GM23338 (cell line): ENCODE data around the gene MFF. TPM values are rescaled to one million over a fixed set of nuclear protein-coding genes. Genes with fewer than 3 reads are reported as not detected.

ENCODE experiments used
- ATAC-seq: fragments of 200-7000 bp; cut with Tn5 transposase; 3 replicates; pipeline ENCODE4 v1.9.1; 2020
- DNase-seq: peaks from one replicate; pipeline ENCODE4 v3.0.0-alpha.2; 2015; ENCODE audit warnings: low spot score
- H2AFZ ChIP-seq: fragments of 200-600 bp; sonication (generic); 2 replicates; pipeline ENCODE4 v1.8.0; 2016; ENCODE audit warnings: antibody characterized with exemption, mild to moderate bottlenecking, moderate library complexity
- H3F3A ChIP-seq: fragments of 200-600 bp; sonication (generic); replicated peaks from 2 replicates; pipeline ENCODE4 v1.8.0; 2017; ENCODE audit warnings: antibody characterized with exemption, mixed run types, low read depth
- H3K27ac ChIP-seq: fragments of 200-600 bp; sonication (generic); 2 replicates; pipeline ENCODE4 v1.6.1; 2016; ENCODE audit warnings: low read depth
- H3K27me3 ChIP-seq: fragments of 200-600 bp; sonication (generic); 2 replicates; pipeline ENCODE4 v1.8.0; 2016; ENCODE audit warnings: mild to moderate bottlenecking, mixed run types, moderate library complexity; ENCODE audit not compliant: insufficient read depth
- H3K36me3 ChIP-seq: fragments of 200-600 bp; sonication (generic); 2 replicates; pipeline ENCODE4 v1.8.0; 2016; ENCODE audit warnings: mild to moderate bottlenecking; ENCODE audit not compliant: insufficient read depth
- H3K4me1 ChIP-seq: fragments of 200-600 bp; sonication (generic); 2 replicates; pipeline ENCODE4 v1.8.0; 2016; ENCODE audit warnings: mild to moderate bottlenecking, moderate library complexity; ENCODE audit not compliant: insufficient read depth
- H3K4me2 ChIP-seq: fragments of 200-600 bp; sonication (generic); 2 replicates; pipeline ENCODE4 v1.7.1; 2017; ENCODE audit warnings: mixed run types
- H3K4me3 ChIP-seq: fragments of 200-600 bp; sonication (generic); 2 replicates; pipeline ENCODE4 v1.6.1; 2016; ENCODE audit warnings: mixed run types
- H3K79me2 ChIP-seq: fragments of 200-600 bp; sonication (generic); replicated peaks from 2 replicates; pipeline ENCODE4 v1.8.0; 2017; ENCODE audit warnings: mild to moderate bottlenecking; ENCODE audit not compliant: insufficient read depth
- H3K9me2 ChIP-seq: fragments of 200-600 bp; sonication (generic); 2 replicates; pipeline ENCODE4 v1.8.0; 2017; ENCODE audit not compliant: insufficient read depth
- H4K20me1 ChIP-seq: fragments of 200-600 bp; sonication (generic); replicated peaks from 2 replicates; pipeline ENCODE4 v1.8.0; 2017; ENCODE audit warnings: mild to moderate bottlenecking; ENCODE audit not compliant: insufficient read depth
- H3K27ac Mint-ChIP-seq: 2 replicates; pipeline ENCODE4 v1.8.0; 2020; ENCODE audit warnings: inconsistent platforms, mild to moderate bottlenecking, moderate library complexity, mixed read lengths
- H3K27me3 Mint-ChIP-seq: 3 replicates; pipeline ENCODE4 v1.8.0; 2022; ENCODE audit warnings: low read depth, mild to moderate bottlenecking, moderate library complexity, mixed read lengths, inconsistent platforms; ENCODE audit not compliant: insufficient read depth, poor library complexity
- H3K36me3 Mint-ChIP-seq: 3 replicates; pipeline ENCODE4 v1.8.0; 2021; ENCODE audit warnings: low read depth, mild to moderate bottlenecking, inconsistent platforms, moderate library complexity, mixed read lengths
- H3K4me1 Mint-ChIP-seq: 3 replicates; pipeline ENCODE4 v1.8.0; 2020; ENCODE audit warnings: mild to moderate bottlenecking, inconsistent platforms, mixed read lengths
- H3K4me3 Mint-ChIP-seq: 3 replicates; pipeline ENCODE4 v1.8.0; 2021; ENCODE audit warnings: moderate library complexity, mild to moderate bottlenecking, inconsistent platforms, mixed read lengths
- H3K9me3 Mint-ChIP-seq: 3 replicates; pipeline ENCODE4 v1.8.0; 2020; ENCODE audit warnings: moderate library complexity, mild to moderate bottlenecking, inconsistent platforms, mixed read lengths
- CREB1 ChIP-seq: fragments of 250-450 bp; sonication (Bioruptor Pico); IDR thresholded peaks from 2 replicates; pipeline ENCODE4 v1.5.0; 2020; ENCODE audit warnings: low read depth, mild to moderate bottlenecking, moderate library complexity
- CTCF ChIP-seq, 2 experiments: fragments of 200-600 bp in 1 of 2; sonication (generic) in 1 of 2; conservative IDR thresholded peaks; 2 replicates each; pipeline versions ENCODE4 v1.5.1 to v1.6.1; 2016 to 2017; ENCODE audit warnings: antibody characterized with exemption in 2 of 2, low read depth in 2 of 2, mild to moderate bottlenecking in 2 of 2, moderate library complexity in 1 of 2
- ETS1 ChIP-seq: IDR thresholded peaks from 2 replicates; pipeline ENCODE4 v1.6.1; 2016; ENCODE audit warnings: antibody characterized with exemption
- EZH2 ChIP-seq: fragments of 200-600 bp; sonication (generic); IDR thresholded peaks from one replicate; pipeline ENCODE4 v1.8.0; 2017; ENCODE audit warnings: antibody characterized with exemption, mild to moderate bottlenecking, low read depth; ENCODE audit not compliant: unreplicated experiment
- EZH2phosphoT487 ChIP-seq: fragments of 200-600 bp; sonication (generic); IDR thresholded peaks from one replicate; pipeline ENCODE4 v1.8.1; 2018; ENCODE audit warnings: antibody characterized with exemption; ENCODE audit not compliant: unreplicated experiment
- JUNB ChIP-seq: IDR thresholded peaks from one replicate; pipeline ENCODE4 v1.6.1; 2016; ENCODE audit warnings: antibody characterized with exemption; ENCODE audit not compliant: unreplicated experiment
- NANOG ChIP-seq: IDR thresholded peaks from 2 replicates; pipeline ENCODE4 v1.6.1; 2016; ENCODE audit warnings: antibody characterized with exemption, borderline replicate concordance
- POLR2AphosphoS5 ChIP-seq: IDR thresholded peaks from 2 replicates; pipeline ENCODE4 v1.6.1; 2016; ENCODE audit warnings: antibody characterized with exemption, low read depth
- REST ChIP-seq: IDR thresholded peaks from one replicate; pipeline ENCODE4 v1.6.1; 2018; ENCODE audit warnings: antibody characterized with exemption; ENCODE audit not compliant: unreplicated experiment
- STAT1 ChIP-seq: IDR thresholded peaks from one replicate; pipeline ENCODE4 v1.6.1; 2016; ENCODE audit warnings: antibody characterized with exemption; ENCODE audit not compliant: unreplicated experiment
- ZNF114 ChIP-seq: fragments of 250-450 bp; sonication (Bioruptor Pico); IDR thresholded peaks from 2 replicates; pipeline ENCODE4 v1.5.0; 2020; ENCODE audit warnings: mild to moderate bottlenecking, moderate library complexity
- ZNF331 ChIP-seq: fragments of 250-450 bp; sonication (Bioruptor Pico); IDR thresholded peaks from 2 replicates; pipeline ENCODE4 v1.5.0; 2020; ENCODE audit warnings: low read depth, mild to moderate bottlenecking, moderate library complexity
- ZNF462 ChIP-seq: fragments of 250-450 bp; sonication (Bioruptor Pico); IDR thresholded peaks from 2 replicates; pipeline ENCODE4 v1.5.0; 2020; ENCODE audit warnings: mild to moderate bottlenecking, moderate library complexity
- polyA plus RNA-seq: library from polyadenylated mRNA; unstranded; fragments of >200 nt; fragmentation: Nextera tagmentation; extraction: Ambion mirVana; gene quantifications from 2 replicates; pipeline ENCODE4 v1.2.1, GENCODE V29; 2016
- total RNA-seq: library from RNA; depleted of rRNA; stranded (reverse); fragments of >200 nt; shearing (Covaris generic); gene quantifications from 2 replicates; pipeline ENCODE4 v1.2.3, GENCODE V29; 2014

The MFF gene
- total and polyA plus RNA-seq, 2 experiments from 2014 or later = 112 to 161 TPM

GRCh38 chr2:227292314-227292713 is 32.7 kb upstream of the MFF start:
- H3K27me3 Mint-ChIP-seq = no peaks in the 10 kb centered on the region

More at GRCh38 chr2:227292314-227292713, 32.7 kb upstream of the MFF start:
- no peaks in the 10 kb centered on the region for H3K4me1 Mint-ChIP-seq
- no peaks in the 10 kb centered on the region for H3K79me2 ChIP-seq
- H4K20me1 ChIP-seq = no peaks in the 10 kb centered on the region
- no peaks in the 10 kb centered on the region for H3K4me1 ChIP-seq
- TF ChIP-seq STAT1 (no peak), CTCF (conservative IDR thresholded peaks at IDR 0.05; ENCODE audit: low read depth in 2 of 2) (no peak), CREB1 (CRISPR knock-in tag) (no peak), NANOG (no peak), ZNF331 (CRISPR knock-in tag) (no peak), JUNB (no peak), EZH2 (no peak), REST (no peak), ZNF462 (CRISPR knock-in tag) (no peak), POLR2AphosphoS5 (no peak), ETS1 (no peak), ZNF114 (CRISPR knock-in tag) (no peak), EZH2phosphoT487 (no peak)
- H3K4me3 Mint-ChIP-seq = no peak overlapping the region
- H3K27ac ChIP-seq = no peak overlapping the region
- H2AFZ ChIP-seq = no peak overlapping the region
- no peak overlapping the region for H3K27ac Mint-ChIP-seq
- H3K36me3 Mint-ChIP-seq = no peaks in the 10 kb centered on the region
- DNase-seq = no peak
- no peaks in the 10 kb centered on the region for H3K9me3 Mint-ChIP-seq
- H3K27me3 ChIP-seq = no peaks in the 10 kb centered on the region
- H3K9me2 ChIP-seq = no peaks in the 10 kb centered on the region
- H3K4me3 ChIP-seq = no peak overlapping the region
- H3K4me2 ChIP-seq = no peak overlapping the region
- no peaks in the 10 kb centered on the region for H3K36me3 ChIP-seq
- no peaks in the 10 kb centered on the region for H3F3A ChIP-seq
- ATAC-seq = no peak
